A172 (cell line): ENCODE data around the gene OR3A2. TPM values are rescaled to one million over a fixed set of nuclear protein-coding genes. Genes with fewer than 3 reads are reported as not detected.
A peak's percentile ranks its signal among the peaks of the same experiment; 100 is the strongest.
"Not testable (repeated sequence)": the region's sequence is repeated elsewhere in the genome, so short reads cannot be mapped to it uniquely, and the experiment has no call there.

Source experiments
- DNase-seq: peaks from one replicate; pipeline ENCODE4 v3.0.0-alpha.2; 2015; ENCODE audit warnings: low spot score
- total RNA-seq: library from RNA; depleted of rRNA; stranded (reverse); fragments of >200 nt; shearing (Covaris generic); gene quantifications from 2 replicates; pipeline ENCODE4 v1.2.3, GENCODE V29; 2014; rRNA removed

Gene OR3A2
- not detected in 2 replicates for total RNA-seq

DNA sequence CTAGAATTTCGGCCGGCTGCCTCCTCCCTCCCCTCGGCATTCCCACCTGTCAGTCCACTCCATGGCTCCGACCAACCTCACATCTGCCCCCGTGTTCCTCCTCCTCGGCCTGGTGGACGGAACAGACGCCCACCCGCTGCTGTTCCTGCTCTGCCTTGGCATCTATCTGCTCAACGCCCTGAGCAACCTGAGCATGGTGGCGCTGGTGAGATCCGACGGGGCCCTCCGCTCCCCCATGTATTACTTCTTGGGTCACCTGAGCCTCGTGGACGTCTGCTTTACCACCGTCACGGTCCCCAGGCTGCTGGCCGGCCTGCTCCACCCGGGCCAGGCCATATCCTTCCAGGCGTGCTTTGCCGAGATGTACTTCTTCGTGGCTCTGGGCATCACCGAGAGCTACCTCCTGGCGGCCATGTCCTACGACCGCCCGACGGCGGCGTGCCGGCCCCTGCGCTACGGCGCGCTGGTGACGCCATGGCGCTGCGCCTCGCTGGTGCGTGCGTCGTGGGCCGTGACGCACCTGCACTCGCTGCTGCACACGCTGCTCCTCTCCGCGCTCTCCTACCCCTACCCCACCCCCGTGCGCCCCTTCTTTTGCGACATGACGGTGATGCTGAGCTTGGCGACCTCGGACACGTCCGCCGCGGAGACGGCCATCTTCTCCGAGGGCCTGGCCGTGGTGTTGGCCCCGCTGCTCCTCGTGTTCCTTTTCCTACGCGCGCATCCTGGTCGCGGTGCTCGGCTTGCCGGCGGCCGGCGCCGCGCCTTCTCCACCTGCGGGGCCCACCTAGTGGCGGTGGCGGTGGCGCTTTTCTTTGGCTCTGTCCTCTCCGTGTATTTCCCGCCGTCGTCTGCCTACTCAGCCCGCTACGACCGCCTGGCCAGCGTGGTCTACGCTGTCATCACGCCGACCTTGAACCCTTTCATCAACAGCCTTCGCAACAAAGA is at the start of gene OR3A2:
TSS of gene OR3A2 (minus strand) at position 440 of the 948 bp plus-strand sequence.
- no peak for DNase-seq

DNA sequence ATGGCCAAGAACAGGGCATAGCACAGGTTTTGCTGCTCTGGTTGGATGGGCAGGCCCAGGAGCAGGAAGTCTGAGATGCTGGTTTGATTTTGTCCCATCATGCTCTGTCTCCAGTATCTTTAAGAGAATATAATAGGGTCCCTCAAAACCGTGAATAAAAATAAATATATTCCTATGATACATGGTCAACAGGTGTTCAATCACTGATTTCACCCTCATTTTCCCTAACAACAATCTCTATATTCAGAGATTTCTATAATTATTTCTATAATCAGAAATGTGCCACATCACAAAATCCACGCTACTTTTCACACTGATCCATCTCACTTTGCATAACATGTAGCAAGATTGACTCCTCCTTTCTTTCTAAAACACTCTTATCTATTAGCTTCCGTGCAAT is 47.6 kb upstream of the OR3A2 start, which contains the start of gene OR1E2:
TSS of gene OR1E2 (minus strand) at position 101 of the 400 bp plus-strand sequence. CDS start at position 101, 0 bp downstream.
- DNase-seq = no peak

DNA sequence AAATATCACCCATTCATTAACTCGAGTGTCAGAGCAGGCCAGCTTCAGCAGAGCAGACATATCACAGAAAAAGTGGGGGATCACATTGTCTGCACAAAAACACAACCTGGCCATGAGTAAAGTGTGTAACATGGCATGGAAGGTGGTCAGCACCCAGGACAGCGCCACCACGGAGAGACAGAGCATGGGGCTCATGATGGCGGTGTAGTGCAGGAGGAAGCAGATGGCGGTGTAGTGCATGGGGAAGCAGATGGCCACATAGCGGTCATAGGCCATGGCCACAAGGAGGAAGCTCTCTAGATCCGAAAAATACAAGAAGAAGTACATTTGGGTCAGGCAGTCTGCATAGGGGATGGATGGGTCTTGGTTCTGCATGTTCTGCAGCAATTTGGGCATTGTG is 47.1 kb upstream of the OR3A2 start:
- DNase-seq = peak; percentile 16

DNA sequence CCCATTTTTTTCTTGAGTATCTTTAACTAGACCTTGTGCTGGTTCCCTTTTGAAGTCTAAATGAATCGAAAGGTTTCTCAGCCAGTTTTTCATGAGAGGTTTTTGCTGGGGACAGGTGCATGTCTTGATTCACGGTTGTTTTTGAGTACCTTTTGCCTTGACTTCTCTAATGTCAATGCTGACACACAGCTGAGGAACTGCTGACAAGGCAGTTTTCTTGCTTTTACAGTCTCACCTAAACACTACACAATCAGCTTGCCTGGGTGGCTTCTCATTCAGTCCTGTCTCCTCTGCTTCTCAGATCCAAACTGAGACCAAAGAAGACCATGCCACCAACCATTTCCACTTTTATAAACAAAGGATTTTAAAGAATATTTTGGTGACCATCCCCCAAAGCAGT is 32.1 kb upstream of the OR3A2 start:
- DNase-seq = no peak

GRCh38 chr17:3415610-3416009 is 29.5 kb upstream of the OR3A2 start:
- no peak for DNase-seq

DNA sequence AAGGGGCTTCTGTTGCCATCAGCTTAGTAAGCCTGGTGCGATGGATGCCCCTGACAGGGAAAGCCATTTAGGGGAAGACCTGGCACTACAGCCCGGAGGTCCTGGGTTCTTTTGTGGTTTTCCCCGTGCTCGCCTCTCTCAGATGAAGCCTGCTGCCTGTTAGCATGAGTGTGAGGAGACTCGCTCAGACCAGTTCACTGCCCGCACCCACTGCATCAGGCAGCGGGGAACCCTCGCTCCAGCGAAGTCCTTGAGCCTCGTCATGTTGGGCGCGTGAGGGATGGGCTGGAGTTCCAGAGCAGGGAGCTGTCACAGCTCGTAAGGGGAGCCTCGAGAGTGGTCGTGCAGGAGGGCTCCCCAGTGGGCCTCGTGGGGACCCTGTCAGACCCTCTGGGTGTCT is 26.1 kb upstream of the OR3A2 start:
- not testable (repeated sequence) for DNase-seq

- no peak for DNase-seq
Observed at GRCh38 chr17:3411070-3411469, 25.0 kb upstream of the OR3A2 start, which contains the start of gene OR3A3. Gene OR3A3, plus strand, starts transcription at chr17:3411370.

DNA sequence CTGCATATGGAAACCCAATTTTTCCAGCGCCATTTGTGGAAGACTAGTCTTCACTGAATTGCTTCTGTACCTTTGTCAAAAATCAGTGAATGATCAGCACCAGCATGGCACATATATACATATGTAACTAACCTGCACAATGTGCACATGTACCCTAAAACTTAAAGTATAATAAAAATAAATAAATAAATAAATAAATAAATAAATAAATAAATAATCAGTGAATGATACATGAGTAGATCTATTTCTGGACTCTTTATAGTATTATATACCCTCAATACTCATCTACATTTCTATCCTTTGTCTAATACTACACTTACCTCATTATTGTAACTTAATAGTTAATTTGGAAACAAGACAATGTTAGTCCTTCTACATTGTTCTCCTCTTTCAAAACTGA is 17.7 kb upstream of the OR3A2 start:
- not testable (repeated sequence) for DNase-seq

DNA sequence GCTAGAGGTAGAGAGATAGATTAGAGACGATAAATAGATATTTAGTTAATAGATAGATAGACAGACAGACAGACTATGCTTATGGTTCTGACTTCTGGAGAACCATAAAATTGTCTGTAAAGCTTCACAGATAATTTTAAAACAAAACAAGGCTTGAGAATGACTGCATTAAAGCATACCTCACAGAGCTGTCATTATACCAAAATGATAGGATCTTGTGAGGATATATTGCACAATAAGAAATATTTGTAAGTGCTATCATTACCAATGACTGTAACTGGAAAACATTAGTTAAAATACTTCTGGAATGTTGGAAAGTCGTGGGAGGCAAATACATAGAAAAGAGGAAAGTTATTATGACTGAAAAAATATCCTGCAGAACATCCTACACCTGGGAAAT is 15.7 kb upstream of the OR3A2 start:
- no peak for DNase-seq

- no peak for DNase-seq
Observed at GRCh38 chr17:3400055-3400454, 13.9 kb upstream of the OR3A2 start.

- no peak for DNase-seq
Observed at GRCh38 chr17:3398310-3398709, 12.2 kb upstream of the OR3A2 start, which contains the start of gene OR1E1. Gene OR1E1, minus strand, starts transcription at chr17:3398410. Its CDS starts 0 bp downstream, at chr17:3398410.

DNA sequence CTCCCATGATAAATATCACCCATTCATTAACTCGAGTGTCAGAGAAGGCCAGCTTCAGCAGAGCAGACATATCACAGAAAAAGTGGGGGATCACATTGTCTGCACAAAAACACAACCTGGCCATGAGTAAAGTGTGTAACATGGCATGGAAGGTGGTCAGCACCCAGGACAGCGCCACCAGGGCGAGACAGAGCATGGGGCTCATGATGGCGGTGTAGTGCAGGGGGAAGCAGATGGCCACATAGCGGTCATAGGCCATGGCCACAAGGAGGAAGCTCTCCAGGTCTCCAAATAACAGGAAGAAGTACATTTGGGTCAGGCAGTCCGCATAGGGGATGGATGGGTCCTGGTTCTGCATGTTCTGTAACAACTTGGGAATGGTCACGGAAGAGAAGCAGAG is 11.7 kb upstream of the OR3A2 start:
- not testable (repeated sequence) for DNase-seq

DNA sequence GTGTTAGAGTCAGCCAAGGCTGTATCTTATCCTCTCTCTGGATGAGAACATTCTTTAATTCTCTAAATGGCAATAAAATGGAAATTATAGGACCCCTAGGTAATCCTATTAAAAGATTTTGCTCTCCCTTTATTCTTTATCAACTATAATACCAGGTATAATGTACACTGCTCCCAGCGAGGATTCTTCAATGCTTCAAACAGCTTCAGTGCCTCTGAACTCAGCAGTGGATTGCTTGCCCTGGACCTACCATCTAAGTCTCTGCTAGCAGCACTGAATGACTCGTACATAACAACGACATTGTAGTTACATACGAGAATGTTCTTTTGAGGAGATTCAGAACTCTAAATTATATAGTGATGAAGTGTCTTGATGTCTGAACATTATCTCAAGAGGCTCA is 3.7 kb upstream of the OR3A2 start:
- no peak for DNase-seq

- no peak for DNase-seq
Observed at GRCh38 chr17:3381957-3382356, 4.2 kb downstream of the OR3A2 start.

DNA sequence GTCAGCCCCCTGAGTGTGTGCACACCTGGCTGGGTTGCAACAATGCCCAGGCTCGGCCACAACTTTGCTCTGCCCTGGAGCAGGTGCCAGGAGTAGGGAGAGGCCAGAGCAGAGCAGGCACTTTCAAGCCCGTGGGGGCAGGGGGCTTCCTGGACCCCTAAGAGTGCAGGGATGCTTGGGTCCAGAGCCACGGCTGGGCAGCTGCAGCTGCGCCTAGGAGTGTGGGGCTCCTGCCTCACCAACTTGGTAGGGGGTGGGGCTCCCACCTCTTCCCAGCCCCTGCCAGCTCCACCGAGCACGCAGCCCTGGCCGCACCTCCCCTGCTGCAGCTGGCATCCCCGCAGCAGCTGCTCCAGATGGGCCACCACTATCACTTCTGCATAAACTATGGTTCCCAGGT is 7.8 kb downstream of the OR3A2 start:
- DNase-seq = no peak

DNA sequence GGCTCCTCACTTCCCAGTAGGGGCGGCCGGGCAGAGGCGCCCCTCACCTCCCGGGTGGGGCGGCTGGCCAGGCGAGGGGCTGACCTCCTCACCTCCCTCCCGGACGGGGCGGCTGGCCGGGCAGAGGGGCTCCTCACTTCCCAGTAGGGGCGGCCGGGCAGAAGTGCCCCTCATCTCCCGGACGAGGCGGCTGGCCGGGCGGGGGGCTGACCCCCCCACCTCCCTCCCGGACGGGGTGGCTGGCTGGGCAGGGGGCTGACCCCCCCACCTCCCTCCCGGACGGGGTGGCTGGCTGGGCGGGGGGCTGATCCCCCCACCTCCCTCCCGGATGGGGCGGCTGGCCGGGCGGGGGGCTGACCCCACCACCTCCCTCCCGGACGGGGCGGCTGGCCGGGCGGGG is 14.9 kb downstream of the OR3A2 start:
- not testable (repeated sequence) for DNase-seq

GRCh38 chr17:3342782-3343181 is 43.3 kb downstream of the OR3A2 start:
- not testable (repeated sequence) for DNase-seq

DNA sequence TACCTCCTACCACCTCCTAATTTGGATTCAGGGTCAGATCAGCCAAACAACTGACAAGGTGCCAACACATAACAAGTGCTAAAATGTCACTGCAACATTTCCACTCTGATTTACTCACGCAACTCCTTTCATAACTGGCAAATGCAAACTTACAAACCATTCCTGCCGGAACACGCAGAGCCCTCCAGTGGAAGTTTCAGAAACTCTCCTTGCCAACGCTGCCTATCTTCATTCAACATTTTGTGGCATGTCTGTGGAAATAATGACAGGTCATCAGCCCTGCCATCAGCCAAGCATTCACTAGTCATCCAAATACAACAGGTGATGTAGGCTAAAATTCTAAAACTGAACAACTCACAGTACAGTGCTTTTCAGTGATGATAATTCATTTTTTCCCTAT is 50.2 kb downstream of the OR3A2 start:
- DNase-seq = no peak

DNA sequence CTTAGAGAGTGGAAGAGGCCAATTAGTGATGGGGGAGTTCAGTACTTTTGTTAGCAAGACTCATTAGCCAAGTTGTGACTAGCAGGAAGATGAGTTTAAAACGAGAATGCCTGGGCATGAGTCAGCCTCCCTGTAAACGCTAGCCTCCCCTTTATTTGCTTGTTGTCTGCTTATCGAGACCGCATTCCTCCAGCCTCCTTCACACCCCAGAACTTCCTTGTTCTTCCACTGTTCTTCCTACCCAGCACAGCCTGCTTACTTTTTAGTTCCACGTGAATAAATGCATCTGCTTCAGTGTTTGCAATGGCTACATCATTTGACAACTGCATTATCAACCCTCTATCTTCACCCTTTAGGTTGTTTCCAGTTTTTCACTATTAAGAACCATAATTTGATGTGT is 67.8 kb downstream of the OR3A2 start:
- DNase-seq = peak; percentile 17

DNA sequence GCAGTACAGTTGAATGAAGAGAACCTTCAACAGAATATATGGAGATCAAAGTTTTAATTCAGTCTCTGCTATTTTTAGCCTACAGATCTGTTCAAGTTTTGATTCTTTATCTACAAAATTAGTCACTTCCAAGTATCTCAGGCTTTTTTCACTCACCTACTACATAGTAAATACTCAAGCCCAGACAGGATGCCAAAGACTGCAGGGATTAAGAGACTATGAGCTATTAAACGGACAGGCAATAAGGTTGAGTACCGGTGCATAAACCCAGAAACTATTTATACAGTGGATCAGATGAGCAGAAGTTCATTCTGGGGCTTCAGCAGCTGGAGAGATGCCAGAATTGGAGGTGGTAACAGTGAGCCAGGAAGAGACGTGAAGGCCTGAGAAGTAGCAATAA is 69.3 kb downstream of the OR3A2 start:
- no peak for DNase-seq

DNA sequence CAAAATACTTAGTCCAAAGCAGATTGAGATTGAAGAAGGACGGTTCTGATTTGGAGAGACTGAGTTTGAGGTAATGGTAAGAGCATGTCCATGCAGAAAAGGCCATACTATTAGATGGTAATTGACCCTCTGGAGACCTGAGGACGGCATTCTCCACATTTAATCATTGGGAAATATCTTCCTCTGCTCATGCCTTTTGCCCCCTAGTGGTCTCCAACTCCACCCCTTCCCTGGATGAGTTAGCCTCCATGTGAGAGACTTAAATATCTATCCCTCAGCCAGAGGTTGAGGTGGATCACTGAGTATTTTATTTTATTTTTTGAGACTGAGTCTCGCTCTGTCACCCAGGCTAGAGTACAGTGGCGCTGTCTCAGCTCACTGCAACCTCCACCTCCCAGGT is 77.5 kb downstream of the OR3A2 start:
- DNase-seq = no peak

- no peak for DNase-seq
Observed at GRCh38 chr17:3298260-3298659, 87.8 kb downstream of the OR3A2 start, which contains the start of gene OR3A1. Gene OR3A1, minus strand, starts transcription at chr17:3298360. Its CDS starts 5,778 bp downstream, at chr17:3292582.

GRCh38 chr17:3295632-3296031 is 90.5 kb downstream of the OR3A2 start:
- DNase-seq = no peak
